K562 (cell line): ENCODE measurements around the gene RGR. TPM values are rescaled to one million over a fixed set of nuclear protein-coding genes. Genes with fewer than 3 reads are reported as not detected.
A peak's percentile ranks its signal among the peaks of the same experiment; 100 is the strongest.

Source experiments
- ATAC-seq: fragments of 200-7000 bp; cut with Tn5 transposase; 3 replicates; pipeline ENCODE4 v1.9.1; 2020; ENCODE audit warnings: moderate library complexity
- BruUV-seq: library from RNA; stranded (reverse); fragments of 400-500 nt; replicated peaks from 2 replicates; lab custom pipeline; 2021; lab: Mats Ljungman, UMichigan
- CTCF ChIA-PET: fragments of 300-600 bp; formaldehyde crosslinking; extraction: SDS; loops from one replicate; lab custom pipeline; 2021; ENCODE audit warnings: low intra/inter-chr PET ratio; lab: Yijun Ruan, JAX
- POLR2A ChIA-PET: fragments of 300-600, 350-650 bp; sonication (Branson Sonifier 250); formaldehyde crosslinking; extraction: SDS; loops from one replicate; lab custom pipeline; 2021; ENCODE audit warnings: antibody characterized with exemption, inconsistent platforms; lab: Yijun Ruan, JAX
- DNase-seq, 4 experiments: peaks; one replicate each; pipeline versions ENCODE4 v3.0.0 to v3.0.0-alpha.2; 2011 to 2018; ENCODE audit warnings: low spot score in 3 of 4, mixed read lengths in 3 of 4; ENCODE audit errors: extremely low read depth in 1 of 4
- FAIRE-seq: peaks from 2 replicates; lab custom pipeline; 2011; peaks lifted over from hg19 to GRCh38; lab: Jason Lieb, UNC
- H2AFZ ChIP-seq: 2 replicates; pipeline ENCODE4 v1.6.0; 2011; ENCODE audit warnings: low read depth, low read length, control low read depth, inconsistent platforms
- H3K27ac ChIP-seq: fragments of 200-600 bp; 3 replicates; pipeline ENCODE4 v1.8.0; 2011; ENCODE audit warnings: low read depth, mild to moderate bottlenecking, control low read depth, inconsistent platforms, low read length, moderate library complexity, mixed read lengths; ENCODE audit errors: extremely low read depth
- H3K27me3 ChIP-seq, 2 experiments: fragments of 300-600 bp in 1 of 2; 2 replicates in 1 of 2; 3 replicates in 1 of 2; pipeline versions ENCODE4 v1.6.0 to v1.8.0; 2011; ENCODE audit warnings: inconsistent platforms in 2 of 2, low read length in 2 of 2, mild to moderate bottlenecking in 1 of 2, mixed read lengths in 1 of 2, moderate library complexity in 1 of 2; ENCODE audit not compliant: control insufficient read depth in 2 of 2, insufficient read depth in 2 of 2
- H3K36me3 ChIP-seq: fragments of 300-600 bp; 3 replicates; pipeline ENCODE4 v1.8.0; 2011; ENCODE audit warnings: mild to moderate bottlenecking, low read length, inconsistent platforms; ENCODE audit not compliant: control insufficient read depth, insufficient read depth
- H3K4me1 ChIP-seq, 2 experiments: fragments of 200-600 bp in 1 of 2; replicated peaks in 1 of 2; 2 replicates in 1 of 2; 3 replicates in 1 of 2; pipeline versions ENCODE4 v1.5.1 to v1.8.0; 2011; ENCODE audit warnings: inconsistent platforms in 2 of 2, low read length in 2 of 2, mild to moderate bottlenecking in 1 of 2, mixed read lengths in 1 of 2, moderate library complexity in 1 of 2; ENCODE audit not compliant: control insufficient read depth in 2 of 2, insufficient read depth in 2 of 2
- H3K4me2 ChIP-seq: 2 replicates; pipeline ENCODE4 v1.6.1; 2011; ENCODE audit warnings: low read length, control low read depth, inconsistent platforms, mixed read lengths; ENCODE audit not compliant: insufficient read depth
- H3K4me3 ChIP-seq: fragments of 200-600 bp; sonication (generic), shearing (Covaris generic); 2 replicates; pipeline ENCODE4 v1.5.1; 2016; ENCODE audit warnings: control low read depth, inconsistent platforms
- H3K79me2 ChIP-seq: fragments of 200-600 bp; 3 replicates; pipeline ENCODE4 v1.8.0; 2011; ENCODE audit warnings: low read length, inconsistent platforms; ENCODE audit not compliant: control insufficient read depth, insufficient read depth
- H3K9ac ChIP-seq, 2 experiments: 2 replicates each; pipeline versions ENCODE4 v1.6.0 to v1.6.1; 2011; ENCODE audit warnings: low read depth in 2 of 2, low read length in 2 of 2, control low read depth in 1 of 2, inconsistent platforms in 1 of 2, mild to moderate bottlenecking in 1 of 2, mixed read lengths in 1 of 2; ENCODE audit not compliant: insufficient read depth in 1 of 2
- H3K9me1 ChIP-seq: one replicate; pipeline ENCODE4 v1.6.0; 2011; ENCODE audit warnings: inconsistent platforms, mild to moderate bottlenecking, low read length, moderate library complexity; ENCODE audit not compliant: control insufficient read depth, insufficient read depth
- H3K9me3 ChIP-seq: replicated peaks from 2 replicates; pipeline ENCODE4 v1.5.1; 2011; ENCODE audit warnings: low read depth, low read length, inconsistent platforms; ENCODE audit not compliant: control insufficient read depth, insufficient read depth
- H4K20me1 ChIP-seq: replicated peaks from 2 replicates; pipeline ENCODE4 v1.6.1; 2011; ENCODE audit warnings: low read length, inconsistent platforms, mixed read lengths; ENCODE audit not compliant: control insufficient read depth, insufficient read depth
- ETV1 ChIP-seq: fragments of 450-650 bp; conservative IDR thresholded peaks from 2 replicates; pipeline ENCODE4 v1.6.1; 2016; ENCODE audit warnings: missing genetic modification characterization, control low read depth, low read depth, missing compliant biosample characterization
- MGA ChIP-seq: fragments of 450-650 bp; IDR thresholded peaks from 2 replicates; pipeline ENCODE4 v1.6.1; 2016; ENCODE audit warnings: mild to moderate bottlenecking, moderate library complexity
- ZBTB34 ChIP-seq: fragments of 250-450 bp; sonication (Bioruptor Pico); IDR thresholded peaks from 2 replicates; pipeline ENCODE4 v1.8.0; 2021; ENCODE audit warnings: mild to moderate bottlenecking, moderate library complexity
- WGBS: fragments of 100-300 bp; shearing (Covaris generic); methylation state at CpG from one replicate; pipeline ENCODE4 v1.1.6; 2016; ENCODE audit warnings: low coverage, mixed read lengths; ENCODE audit not compliant: insufficient coverage; ENCODE audit errors: missing lambda C conversion rate; 5-methylcytosine and 5-hydroxymethylcytosine counted together
- in situ Hi-C: fragments of 300-500 bp; cut with MboI; formaldehyde crosslinking; loops from 4 replicates; pipeline ENCODE4 v1.15.0; 2018; ENCODE audit warnings: inconsistent platforms, mixed read lengths
- intact Hi-C: fragments of 100-400 bp; cut with micrococcal nuclease; formaldehyde crosslinking; loops from 2 replicates; pipeline ENCODE4 v1.14.2; 2022
- polyA plus RNA-seq, 8 experiments: library from polyadenylated mRNA; depleted of rRNA in 4 of 8; stranded (reverse) in 5 of 8; unstranded in 3 of 8; fragments of >200 nt; fragmentation: Nextera tagmentation in 2 of 8; fragmentation: Illumina TruSeq in 1 of 8; extraction: Ambion mirVana in 2 of 8; extraction: Trizol in 1 of 8; gene quantifications; 2 replicates each; pipeline versions ENCODE4 v1.2.1 to v1.2.3, GENCODE V29; 2011 to 2014; ENCODE audit warnings: inconsistent platforms in 1 of 8, missing spikeins in 1 of 8
- total RNA-seq, 7 experiments: library from RNA; depleted of rRNA in 6 of 7; stranded (reverse); fragments of >200 nt in 6 of 7; fragmentation: Illumina TruSeq in 2 of 7; extraction: Trizol in 2 of 7; gene quantifications; 2 replicates each; pipeline versions ENCODE4 v1.2.1 to v1.2.3, GENCODE V29; 2011 to 2021; ENCODE audit warnings: low replicate concordance in 1 of 7
- TF ChIP-seq, protein P1 (sequence below): sonication (generic); formaldehyde crosslinking; IDR thresholded peaks from 2 replicates; pipeline ENCODE4 v1.8.0; 2022; ENCODE audit warnings: missing genetic modification reagents, mild to moderate bottlenecking, moderate library complexity, borderline replicate concordance
- TF ChIP-seq, protein P2 (sequence below): fragments of 250-450 bp; sonication (Bioruptor Pico); IDR thresholded peaks from 2 replicates; pipeline ENCODE4 v1.8.0; 2022; ENCODE audit warnings: moderate library complexity, mild to moderate bottlenecking, inconsistent platforms

Gene RGR
- total and polyA plus RNA-seq, 9 of the 15 experiments (the other 6 are each of a cell fraction or from before 2014, with no cell fraction given) = not detected

GRCh38 chr10:84302223-84302622 is 57.4 kb downstream of the RGR start:
- H3K4me1 ChIP-seq = peaks cover 3 to 10% of the 10 kb centered on the region in 2 experiments
- 0% methylated on average over 2 of the region's 2 CpGs for WGBS
- H3K4me2 ChIP-seq = no peak overlapping the region
- in situ Hi-C loops = no loop called here
- H3K27me3 ChIP-seq = peaks cover 8 to 20% of the 10 kb centered on the region in 2 experiments
- no peak overlapping the region for H3K27ac ChIP-seq
- FAIRE-seq = no peak
- intact Hi-C loops = loop anchor here (5.0 kb wide), 1 partner anchor 35 kb away; no protein-coding TSS in a partner anchor
- H2AFZ ChIP-seq = no peak overlapping the region
- no TSS peak for BruUV-seq
- H3K4me3 ChIP-seq = no peak overlapping the region
- no peaks in the 10 kb centered on the region for H3K9me1 ChIP-seq
- no peaks in the 10 kb centered on the region for H3K36me3 ChIP-seq
- peak; percentile 63 for ATAC-seq
- ChIA-PET POLR2A (interaction anchor here (0.6 to 1.1 kb wide), 3 partner anchors 9 to 26 kb away, joined by 3 to 5 read pairs (median 4); partner anchors contain the start of gene CCSER2), CTCF (no interaction called here)
- no peaks in the 10 kb centered on the region for H3K9me3 ChIP-seq
- DNase-seq = no peak
- H3K79me2 ChIP-seq = no peaks in the 10 kb centered on the region
- no peak overlapping the region for H3K9ac ChIP-seq
- no peaks in the 10 kb centered on the region; the same call in 1 of the 2 replicates for H4K20me1 ChIP-seq
- TF ChIP-seq ZBTB34 (CRISPR knock-in tag) = no peak
- TF ChIP-seq, protein P1, sequence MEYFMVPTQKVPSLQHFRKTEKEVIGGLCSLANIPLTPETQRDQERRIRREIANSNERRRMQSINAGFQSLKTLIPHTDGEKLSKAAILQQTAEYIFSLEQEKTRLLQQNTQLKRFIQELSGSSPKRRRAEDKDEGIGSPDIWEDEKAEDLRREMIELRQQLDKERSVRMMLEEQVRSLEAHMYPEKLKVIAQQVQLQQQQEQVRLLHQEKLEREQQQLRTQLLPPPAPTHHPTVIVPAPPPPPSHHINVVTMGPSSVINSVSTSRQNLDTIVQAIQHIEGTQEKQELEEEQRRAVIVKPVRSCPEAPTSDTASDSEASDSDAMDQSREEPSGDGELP (CRISPR knock-in tag) = no peak
- TF ChIP-seq MGA = no peak
- no peak for TF ChIP-seq ETV1
- TF ChIP-seq, protein P2, sequence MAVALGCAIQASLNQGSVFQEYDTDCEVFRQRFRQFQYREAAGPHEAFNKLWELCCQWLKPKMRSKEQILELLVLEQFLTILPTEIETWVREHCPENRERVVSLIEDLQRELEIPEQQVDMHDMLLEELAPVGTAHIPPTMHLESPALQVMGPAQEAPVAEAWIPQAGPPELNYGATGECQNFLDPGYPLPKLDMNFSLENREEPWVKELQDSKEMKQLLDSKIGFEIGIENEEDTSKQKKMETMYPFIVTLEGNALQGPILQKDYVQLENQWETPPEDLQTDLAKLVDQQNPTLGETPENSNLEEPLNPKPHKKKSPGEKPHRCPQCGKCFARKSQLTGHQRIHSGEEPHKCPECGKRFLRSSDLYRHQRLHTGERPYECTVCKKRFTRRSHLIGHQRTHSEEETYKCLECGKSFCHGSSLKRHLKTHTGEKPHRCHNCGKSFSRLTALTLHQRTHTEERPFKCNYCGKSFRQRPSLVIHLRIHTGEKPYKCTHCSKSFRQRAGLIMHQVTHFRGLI (CRISPR knock-in tag) = no peak
